ENCODE measurements around the gene TXNL1.

- TF ChIP-seq, protein P1, sequence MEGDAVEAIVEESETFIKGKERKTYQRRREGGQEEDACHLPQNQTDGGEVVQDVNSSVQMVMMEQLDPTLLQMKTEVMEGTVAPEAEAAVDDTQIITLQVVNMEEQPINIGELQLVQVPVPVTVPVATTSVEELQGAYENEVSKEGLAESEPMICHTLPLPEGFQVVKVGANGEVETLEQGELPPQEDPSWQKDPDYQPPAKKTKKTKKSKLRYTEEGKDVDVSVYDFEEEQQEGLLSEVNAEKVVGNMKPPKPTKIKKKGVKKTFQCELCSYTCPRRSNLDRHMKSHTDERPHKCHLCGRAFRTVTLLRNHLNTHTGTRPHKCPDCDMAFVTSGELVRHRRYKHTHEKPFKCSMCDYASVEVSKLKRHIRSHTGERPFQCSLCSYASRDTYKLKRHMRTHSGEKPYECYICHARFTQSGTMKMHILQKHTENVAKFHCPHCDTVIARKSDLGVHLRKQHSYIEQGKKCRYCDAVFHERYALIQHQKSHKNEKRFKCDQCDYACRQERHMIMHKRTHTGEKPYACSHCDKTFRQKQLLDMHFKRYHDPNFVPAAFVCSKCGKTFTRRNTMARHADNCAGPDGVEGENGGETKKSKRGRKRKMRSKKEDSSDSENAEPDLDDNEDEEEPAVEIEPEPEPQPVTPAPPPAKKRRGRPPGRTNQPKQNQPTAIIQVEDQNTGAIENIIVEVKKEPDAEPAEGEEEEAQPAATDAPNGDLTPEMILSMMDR (conservative IDR thresholded peaks at IDR 0.05; ENCODE audit: low read depth, low read length), result no peak
- TF ChIP-seq EZH2 (IDR thresholded peaks at IDR 0.05; ENCODE audit: borderline replicate concordance, low read depth, low read length, poor library complexity, severe bottlenecking), result no peak
Observed at GRCh38 chr18:56672981-56673380, 34.6 kb upstream of the TXNL1 start.
